Measurements from ENCODE around the gene AQP11.
"Not testable (repeated sequence)": the region's sequence is repeated elsewhere in the genome, so short reads cannot be mapped to it uniquely, and the experiment has no call there.

AQP11 gene

DNA sequence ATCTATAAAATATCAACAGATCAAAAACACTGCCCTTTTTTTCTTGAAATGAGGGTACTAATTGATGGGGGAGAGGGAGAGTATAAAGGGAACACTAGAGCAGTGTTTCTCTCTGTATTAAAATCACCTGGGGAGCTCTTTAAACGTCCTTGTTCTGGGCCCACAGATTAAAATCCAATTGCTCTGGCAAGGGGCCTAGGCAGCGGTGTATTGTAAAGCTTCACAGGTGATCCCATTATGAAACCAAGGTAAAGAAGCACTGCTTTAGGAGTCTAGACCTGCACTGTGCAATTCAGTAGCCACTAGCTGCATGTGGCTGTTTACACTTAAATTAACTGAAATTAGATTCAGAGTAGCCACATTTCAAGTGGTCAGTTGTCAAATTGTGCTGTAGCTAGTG, 3.0 kb downstream of the AQP11 start:
- no peak for DNase-seq (ENCODE audit: low read depth)

DNA sequence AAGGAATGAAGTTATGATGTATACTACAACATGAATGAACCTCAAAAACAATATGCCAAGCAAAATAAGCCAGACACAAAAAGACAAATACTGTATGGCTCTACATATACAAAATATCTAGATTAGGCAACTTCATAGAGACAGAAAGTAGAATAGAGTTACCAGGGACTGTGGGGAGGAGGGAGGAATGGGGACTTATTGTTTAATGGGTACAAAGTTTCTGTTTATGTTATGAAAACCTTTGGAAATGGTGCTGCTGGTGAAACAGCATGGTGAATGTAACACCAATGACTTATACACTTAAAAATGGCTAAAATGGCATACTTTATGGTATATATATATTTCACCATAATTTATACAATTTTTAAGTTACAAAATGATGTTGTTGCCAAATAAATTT, 4.1 kb downstream of the AQP11 start:
- no peak for DNase-seq (ENCODE audit: low read depth)

DNA sequence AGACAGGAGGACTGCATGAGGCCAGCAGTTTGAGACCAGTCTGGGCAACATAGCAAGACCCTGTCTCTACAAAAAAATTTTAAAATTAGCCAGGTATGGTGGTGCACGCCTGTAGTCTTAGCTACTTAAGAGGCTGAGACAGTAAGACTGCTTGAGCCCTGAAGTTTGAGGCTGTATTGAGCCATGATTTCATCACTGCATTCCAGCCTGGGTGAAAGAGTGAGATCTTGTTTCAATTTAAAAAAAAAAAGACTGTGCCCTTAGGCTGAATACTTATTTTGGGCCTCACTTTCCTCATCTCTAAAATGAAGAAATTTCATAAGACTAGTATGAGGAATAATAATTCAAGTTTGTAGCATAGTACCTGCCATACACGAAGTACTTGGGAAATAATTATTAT, 6.9 kb downstream of the AQP11 start:
- DNase-seq (ENCODE audit: low read depth): no peak

DNA sequence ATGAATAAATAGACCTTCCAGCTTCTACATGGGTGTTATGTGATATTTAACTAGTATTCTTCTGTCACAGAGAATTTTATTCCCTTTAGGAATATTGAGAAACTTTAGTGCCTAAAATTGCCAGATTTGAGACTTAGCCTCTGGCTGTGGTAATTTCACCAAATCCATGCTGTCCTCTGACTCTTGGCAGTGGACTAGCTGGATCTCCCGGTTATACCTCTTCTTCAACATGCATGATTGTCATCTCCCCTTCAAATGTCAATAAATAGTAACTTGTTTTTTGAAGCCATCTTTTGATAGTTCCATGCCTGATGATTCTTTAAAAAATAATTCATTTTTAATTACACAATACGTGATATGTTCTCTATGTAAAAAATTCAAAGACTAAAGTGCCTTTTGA, 8.4 kb downstream of the AQP11 start:
- DNase-seq (ENCODE audit: low read depth): no peak

DNA sequence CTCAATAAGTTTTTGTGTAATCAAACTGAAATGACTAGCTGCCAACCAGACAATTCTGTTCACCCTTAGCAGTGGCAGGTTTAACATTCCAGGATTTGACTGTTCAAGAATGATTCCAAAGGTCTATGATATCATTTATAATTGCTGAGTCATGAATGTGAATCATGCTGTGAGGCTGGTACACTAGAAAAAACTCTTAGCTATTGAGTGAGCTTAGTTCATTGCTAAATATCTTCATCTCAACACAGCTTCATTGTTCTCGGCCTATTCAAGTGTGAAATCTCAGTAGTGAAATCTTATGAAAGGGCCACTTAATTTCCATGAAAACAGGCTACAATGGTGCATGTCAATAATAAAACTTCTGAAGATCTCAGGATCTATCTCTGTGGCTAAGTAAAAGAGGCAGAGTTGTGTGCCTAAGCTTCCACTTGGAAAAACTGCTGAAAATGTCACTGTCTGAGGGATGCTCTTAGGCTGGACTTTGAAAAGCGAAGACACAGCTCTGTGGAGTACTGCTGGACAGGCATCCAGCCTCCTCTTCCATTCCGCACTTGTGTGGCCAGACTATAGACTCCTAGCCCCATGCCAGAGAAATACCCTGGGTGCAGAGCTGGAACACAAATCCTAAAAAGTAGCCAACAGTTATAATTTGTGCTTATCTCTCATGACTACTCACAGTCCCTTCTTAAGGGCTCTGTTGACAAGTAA, 12.8 kb downstream of the AQP11 start:
- DNase-seq (ENCODE audit: low read depth): no peak

DNA sequence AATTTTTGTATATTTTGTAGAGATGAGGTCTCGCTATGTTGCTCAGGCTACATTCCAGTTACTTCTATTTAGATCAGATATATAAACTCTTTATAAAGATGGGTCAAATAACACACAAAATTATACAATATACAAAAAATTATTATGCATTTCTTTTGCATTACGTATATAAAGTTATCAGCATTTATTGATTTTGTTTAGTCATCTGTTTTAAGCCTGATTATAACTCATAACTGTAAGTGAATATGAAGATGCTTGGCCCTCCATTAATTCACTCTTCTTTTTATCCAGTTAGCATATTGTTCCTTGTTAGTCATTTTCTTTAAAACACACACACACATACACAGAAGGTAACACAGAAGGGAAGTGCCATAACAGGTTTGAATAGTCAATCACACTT, 14.5 kb downstream of the AQP11 start:
- no peak for DNase-seq (ENCODE audit: low read depth)

DNA sequence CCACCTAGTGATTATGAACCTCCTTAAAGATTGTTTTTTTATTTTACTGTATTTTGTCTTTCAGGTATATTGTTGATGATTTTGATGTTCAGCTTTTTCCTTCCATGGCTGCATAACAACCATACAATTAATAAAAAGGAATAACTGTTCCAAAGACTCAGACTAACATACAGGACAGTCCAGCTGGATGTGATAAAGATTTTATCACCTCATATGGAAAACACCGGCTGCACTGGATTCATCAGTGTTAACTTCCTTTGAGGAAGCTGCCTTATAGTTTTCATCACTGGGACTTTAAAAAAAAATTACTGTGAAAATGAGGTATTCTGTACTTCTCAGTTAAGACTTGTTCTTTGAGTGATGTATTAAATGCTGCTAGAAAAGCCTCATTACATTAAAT, 19.5 kb downstream of the AQP11 start:
- no peak for DNase-seq (ENCODE audit: low read depth)

DNA sequence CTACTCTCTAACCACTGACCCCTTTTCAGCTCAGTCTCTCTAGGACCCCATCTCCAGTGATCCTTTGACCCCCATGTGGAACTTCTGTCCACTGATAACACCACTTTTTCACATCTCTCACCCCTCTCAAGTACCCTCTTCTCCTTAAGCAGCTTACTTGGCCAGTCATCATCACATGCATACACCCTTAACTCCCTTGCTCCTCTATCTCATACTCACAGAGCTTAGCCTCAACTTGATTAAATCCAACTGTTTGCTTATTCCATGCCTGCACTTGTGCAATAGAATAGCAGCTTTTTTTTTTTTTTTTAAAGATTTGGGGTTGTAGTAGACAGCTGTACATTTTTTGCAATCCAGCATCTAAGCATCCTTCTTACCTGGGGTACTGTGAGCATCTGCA, 22.2 kb downstream of the AQP11 start:
- DNase-seq (ENCODE audit: low read depth): no peak

DNA sequence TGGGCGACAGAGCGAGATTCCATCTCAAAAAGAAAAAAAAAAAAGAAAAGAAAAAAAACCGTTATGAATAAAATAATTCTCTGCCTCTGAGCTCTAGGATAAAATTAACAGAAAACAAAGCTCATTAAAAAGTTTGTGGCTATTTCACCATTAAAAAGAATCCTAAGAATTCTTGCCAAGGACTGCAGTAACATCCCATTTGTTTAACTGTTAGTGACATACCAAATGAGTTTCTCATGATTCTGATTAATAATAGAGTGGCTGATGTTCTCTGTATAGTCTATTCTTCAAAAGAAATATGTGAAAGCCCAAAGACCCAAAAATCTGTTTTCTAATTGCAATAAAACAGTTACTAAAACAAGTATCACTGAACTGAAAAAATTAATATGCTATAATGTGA, 28.1 kb downstream of the AQP11 start:
- DNase-seq (ENCODE audit: low read depth): no peak

DNA sequence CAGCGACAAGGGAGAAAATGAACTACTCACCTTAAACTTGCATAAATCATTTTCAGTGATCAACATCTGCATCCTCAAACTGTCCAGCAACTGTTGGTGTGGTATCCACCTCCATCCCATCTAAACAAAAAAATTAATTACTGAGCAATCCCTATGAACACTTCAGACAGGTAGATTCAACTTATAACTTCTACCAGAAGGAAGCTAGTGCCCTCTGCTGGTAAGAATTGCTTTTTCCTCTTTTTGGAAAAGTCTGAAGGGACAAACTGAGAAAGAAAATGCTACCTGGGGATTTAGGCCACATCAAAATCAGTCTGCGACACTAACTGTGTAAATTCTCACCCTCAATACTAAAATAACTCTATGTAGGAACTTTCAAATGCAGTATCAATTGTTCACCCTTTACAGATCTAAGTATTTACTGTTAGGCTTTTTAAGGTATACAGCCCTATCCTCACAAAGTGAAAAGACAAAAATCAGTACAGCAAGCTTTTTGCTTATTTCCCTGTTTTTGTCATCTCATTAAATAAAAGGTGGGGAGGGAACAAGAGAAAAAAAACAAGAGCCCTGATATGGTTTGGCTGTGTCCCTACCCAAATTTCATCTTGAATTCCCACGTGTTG, 29.9 kb downstream of the AQP11 start:
- DNase-seq (ENCODE audit: low read depth): no peak

DNA sequence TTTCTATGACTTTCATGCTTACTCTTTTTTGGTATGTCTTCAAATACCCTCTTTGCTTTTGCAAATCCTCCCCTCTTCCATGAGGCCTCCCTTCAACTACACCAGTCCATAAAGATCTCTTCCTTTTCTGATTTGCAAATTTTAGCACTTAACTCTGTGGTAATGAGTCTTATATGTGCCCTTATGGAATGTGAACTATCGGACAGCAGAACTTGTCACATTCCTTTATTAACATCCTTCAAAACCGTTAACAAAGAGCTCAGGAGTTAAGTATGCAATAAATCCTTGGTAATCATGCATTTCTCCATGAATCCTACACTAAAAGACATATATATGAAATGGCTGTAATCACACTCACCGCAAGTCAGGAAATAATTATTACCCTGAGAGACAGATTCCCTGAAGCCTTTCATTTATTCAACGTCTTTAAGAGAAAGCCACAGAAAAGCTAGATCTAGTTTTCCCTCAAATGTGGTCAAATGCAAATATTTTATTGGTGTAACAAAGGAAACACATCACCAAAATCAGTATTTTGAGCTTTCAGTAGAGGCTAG, 40.5 kb downstream of the AQP11 start:
- no peak for DNase-seq (ENCODE audit: low read depth)

DNA sequence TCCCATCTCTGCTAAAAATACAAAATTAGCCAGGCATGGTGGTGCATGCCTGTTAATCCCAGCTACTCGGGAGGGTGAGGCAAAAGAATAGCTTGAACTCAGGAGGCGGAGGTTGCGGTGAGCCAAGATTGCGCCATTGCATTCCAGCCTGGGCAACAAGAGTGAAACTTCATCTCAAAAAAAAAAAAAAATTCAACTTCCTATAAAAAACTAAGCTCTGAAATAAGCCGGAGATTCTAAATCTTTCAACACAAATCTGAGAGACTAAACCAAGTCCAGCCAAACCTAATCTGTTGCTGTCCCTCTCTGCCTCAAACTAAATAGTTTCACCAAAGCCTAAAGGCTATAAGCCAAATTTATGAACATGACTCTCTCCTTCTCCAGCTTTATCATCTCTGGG, 44.2 kb downstream of the AQP11 start:
- not testable (repeated sequence) for DNase-seq (ENCODE audit: low read depth)

DNA sequence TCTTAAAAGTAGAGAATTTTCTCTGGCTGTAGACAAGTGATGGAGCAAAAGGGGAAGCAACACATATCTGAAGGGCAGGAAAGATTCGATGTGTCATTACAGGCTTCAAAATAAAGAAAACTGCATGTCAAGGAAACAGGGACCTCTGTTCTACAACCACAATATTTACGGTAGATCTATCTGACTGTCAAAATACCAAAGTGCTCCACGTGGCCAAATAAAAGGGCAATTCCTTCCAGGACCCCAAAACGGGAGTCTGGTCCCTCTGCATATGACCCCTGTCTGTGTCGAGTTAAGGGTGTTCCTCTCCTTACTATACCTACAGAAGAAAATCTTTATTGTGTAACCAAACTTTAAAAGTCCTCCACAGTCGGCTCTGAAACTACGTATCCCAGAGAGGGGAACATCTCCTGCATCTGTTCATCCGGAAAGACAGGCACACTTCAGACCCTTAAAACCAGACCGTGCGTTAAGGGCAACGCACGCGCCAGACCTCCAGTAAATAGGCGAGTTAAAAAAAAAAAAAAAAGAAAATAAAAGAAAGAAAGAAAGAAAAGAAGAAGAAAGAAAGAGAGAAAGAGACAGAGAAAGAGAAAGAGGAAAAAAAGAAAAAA, 47.1 kb downstream of the AQP11 start:
- DNase-seq (ENCODE audit: low read depth): no peak

DNA sequence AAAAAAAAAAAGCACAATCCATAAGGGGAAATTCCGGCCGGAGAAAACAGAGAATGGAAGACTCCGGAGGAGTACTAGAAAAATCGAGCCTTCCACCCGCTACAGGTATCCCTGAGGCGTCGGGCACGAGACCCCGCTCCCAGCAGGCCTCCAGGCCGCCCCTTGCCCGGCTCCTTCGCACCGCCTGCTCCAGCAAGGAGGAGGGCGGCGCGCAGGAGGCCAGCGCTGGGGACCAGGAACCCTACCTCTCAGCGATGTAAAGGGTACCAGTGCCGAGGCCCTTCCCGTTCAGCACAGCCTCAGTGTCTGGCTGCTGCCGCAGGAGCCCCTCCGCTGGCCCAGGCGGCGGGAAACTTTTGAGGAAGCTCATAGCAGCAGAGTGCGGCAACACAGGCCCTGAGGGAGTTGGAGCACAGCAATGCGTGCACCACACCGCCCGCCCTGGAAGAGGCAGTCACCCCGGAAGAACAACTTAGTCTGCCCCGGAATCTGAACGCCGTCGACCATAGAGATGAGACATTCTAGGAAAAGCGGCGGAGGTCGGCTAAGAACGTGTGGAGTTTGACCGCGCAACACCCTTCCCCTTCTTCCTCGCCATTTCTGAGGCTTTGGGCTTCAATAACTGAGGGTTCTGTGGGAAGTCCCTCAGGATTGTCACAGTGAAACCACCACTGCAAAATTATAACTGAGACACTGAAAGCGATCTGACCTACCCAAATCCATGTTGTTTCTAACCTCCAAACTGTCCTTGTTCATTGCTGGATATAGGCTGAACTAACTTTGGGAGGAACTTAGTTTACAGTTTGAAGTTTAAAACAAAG, 47.8 kb downstream of the AQP11 start, which contains the start of gene CLNS1A:
Gene CLNS1A (minus strand): TSS at position 450 of the 821 bp plus-strand sequence. CDS start 80 bp downstream, at position 370.
- DNase-seq (ENCODE audit: low read depth): peak; percentile 64

DNA sequence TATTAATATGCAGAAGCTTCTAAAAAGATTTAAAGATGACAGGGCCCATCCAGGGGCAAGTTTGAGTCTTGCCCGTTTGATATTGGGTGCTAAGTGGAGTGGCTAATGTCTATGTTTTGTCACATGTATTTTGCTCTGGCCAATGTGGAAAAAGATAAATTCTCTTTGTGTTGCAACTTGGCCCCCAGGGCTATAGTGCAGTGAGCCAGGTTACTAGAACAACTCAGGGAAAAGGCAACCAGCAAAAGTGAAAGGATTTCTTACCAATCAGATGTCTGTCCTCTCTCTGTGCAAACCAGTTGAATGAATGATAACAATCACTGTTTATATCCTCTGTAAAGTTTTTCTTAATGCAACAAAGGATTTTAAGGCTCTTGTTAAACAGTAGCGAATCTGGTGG, 52.5 kb downstream of the AQP11 start:
- DNase-seq (ENCODE audit: low read depth): no peak

DNA sequence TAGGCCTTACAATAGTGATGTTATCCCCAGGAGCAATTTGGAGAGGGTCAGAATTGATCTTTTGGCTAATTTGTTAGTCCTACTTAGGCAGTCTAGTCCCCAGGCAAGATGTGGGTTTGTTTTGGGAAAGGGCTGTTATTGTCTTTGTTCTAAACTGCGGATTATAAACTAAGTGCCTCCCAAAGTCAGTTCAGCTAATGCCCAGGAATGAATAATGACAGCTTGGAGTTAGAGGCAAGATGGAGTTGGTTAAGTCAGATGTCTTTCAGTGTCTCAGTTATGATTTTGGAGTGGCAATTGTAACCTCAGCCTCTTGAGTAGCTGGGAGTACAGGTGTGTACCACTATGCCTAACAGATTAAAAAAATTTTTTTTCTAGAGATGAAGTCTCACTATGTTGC, 55.1 kb downstream of the AQP11 start:
- no peak for DNase-seq (ENCODE audit: low read depth)

DNA sequence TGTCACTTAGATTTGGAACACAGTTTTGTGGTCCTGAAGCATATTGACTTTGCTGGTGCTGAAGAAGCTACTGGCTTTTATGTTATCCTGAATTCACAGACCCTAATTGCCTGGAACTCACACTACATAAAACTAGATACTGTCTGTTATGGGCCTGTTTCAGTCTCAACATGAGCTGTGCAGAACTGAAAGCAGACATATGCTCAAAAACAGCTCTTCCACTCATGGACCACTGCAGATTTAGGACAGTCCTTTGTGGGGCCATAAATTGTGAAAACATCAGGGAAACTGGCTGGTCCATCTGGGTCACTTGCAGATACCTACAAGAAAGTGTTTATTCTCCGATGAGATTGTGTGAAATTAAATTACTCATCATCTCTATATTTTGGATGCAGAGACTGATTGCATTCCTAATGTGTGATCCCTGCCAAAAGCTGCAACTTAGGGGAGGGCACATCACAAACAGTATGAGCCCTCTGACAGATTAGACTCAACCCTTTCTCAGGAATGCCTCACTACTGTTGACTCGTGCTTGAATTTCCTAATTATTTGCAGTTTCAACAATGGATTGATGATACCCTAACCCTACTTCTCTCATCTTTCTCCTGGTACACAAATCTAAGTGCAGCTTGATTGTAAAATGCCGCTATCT, 58.0 kb downstream of the AQP11 start:
- no peak for DNase-seq (ENCODE audit: low read depth)

DNA sequence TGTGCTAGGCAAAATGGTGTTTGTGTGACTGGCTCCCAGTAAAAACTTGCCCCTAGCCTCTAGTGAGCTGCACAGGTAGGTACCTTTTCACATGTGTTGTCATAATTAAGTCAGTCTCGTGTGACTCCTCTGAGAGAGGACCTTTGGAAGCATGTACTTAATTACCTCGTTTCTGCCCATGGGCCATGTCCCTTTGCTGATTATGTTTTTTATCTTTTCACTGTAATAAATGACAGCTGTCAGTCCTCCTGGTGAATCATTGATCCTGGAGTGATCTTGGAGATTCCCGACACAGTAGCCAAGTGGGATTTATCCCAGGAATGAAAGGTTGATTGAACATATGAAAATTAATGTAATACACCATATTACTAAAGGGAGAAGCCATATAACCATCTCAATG, 60.4 kb downstream of the AQP11 start:
- DNase-seq (ENCODE audit: low read depth): no peak

DNA sequence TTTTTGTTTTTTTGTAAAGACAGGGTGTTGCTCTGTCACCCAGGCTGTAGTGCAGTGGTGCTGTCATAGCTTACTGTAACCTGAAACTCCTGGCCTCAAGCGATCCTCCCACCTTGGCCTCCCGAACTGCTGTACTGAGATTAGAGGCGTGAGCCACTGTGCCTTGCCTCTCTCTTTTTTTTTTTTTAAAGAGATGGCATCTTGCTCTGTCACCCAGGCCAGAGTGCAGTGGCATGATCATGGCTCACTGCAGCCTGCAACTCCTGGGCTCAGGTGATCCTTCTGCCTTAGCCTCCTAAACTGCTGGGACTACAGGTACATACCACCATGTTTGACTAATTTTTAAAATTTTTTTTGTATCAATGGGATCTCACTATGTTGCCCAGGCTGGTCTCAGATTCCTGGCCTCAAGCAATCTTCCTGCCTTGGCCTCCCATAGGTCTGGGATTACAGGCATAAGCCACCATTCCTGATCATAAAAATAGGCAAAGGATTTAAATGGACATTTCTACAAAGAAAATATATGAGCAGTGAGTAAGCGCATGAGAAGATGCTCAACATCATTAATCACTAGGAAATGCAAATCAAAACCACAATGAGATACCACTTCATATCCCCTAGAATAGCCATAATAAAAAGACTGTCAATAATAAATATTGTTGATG, 65.1 kb downstream of the AQP11 start:
- DNase-seq (ENCODE audit: low read depth): no peak

DNA sequence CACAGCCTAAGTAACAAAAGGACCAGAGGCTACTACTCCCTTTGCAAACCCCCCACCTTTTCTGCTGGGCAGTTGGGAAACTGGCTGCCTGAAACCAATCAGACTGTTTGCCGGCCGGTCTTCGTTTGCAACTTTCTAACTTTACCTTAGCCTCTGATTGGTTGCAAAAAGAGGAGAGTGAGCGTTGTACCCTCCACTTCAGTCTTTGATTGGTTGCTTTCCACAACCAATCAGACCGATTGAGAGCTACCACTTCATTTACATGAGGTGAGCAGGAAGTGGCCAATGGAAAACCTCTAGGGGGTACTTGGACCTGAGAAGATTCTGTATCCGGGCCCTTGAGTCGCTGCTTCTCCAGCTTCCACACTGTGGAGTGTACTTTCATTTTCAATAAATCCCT, 66.6 kb downstream of the AQP11 start:
- DNase-seq (ENCODE audit: low read depth): no peak
